NCI-H345 (cell line): Measurements from ENCODE around the gene MED13L.
A peak's percentile ranks its signal among the peaks of the same experiment; 100 is the strongest.

ENCODE experiments used
- DNase-seq: peaks from one replicate; lab custom pipeline; 2025; lab: John Stamatoyannopoulos, UW

The MED13L gene

GRCh38 chr12:116130431-116130830, 147.1 kb downstream of the MED13L start:
- DNase-seq, result no peak

- no peak for DNase-seq
Observed at GRCh38 chr12:116128779-116129178, 148.7 kb downstream of the MED13L start.

- DNase-seq, result no peak
Observed at GRCh38 chr12:116127859-116128258, 149.6 kb downstream of the MED13L start.

GRCh38 chr12:116126610-116127009, 150.9 kb downstream of the MED13L start:
- DNase-seq, result no peak

GRCh38 chr12:116125956-116126566, 151.4 kb downstream of the MED13L start:
- DNase-seq, result no peak

- DNase-seq, result no peak
Observed at GRCh38 chr12:116125084-116125483, 152.4 kb downstream of the MED13L start.

GRCh38 chr12:116123451-116124258, 153.8 kb downstream of the MED13L start:
- peak; percentile 88 for DNase-seq

- no peak for DNase-seq
Observed at GRCh38 chr12:116122628-116123027, 154.9 kb downstream of the MED13L start.

GRCh38 chr12:116121453-116121871, 156.0 kb downstream of the MED13L start:
- DNase-seq, result no peak

- DNase-seq, result no peak
Observed at GRCh38 chr12:116116650-116117424, 160.7 kb downstream of the MED13L start.

GRCh38 chr12:116113398-116114130, 163.9 kb downstream of the MED13L start:
- no peak for DNase-seq

- DNase-seq, result no peak
Observed at GRCh38 chr12:116106870-116107269, 170.6 kb downstream of the MED13L start.

- no peak for DNase-seq
Observed at GRCh38 chr12:116104167-116104767, 173.2 kb downstream of the MED13L start.

GRCh38 chr12:116101991-116102390, 175.5 kb downstream of the MED13L start:
- DNase-seq, result no peak

GRCh38 chr12:116099652-116100432, 177.7 kb downstream of the MED13L start:
- DNase-seq, result no peak

GRCh38 chr12:116096874-116097273, 180.6 kb downstream of the MED13L start:
- no peak for DNase-seq

GRCh38 chr12:116094475-116094874, 183.0 kb downstream of the MED13L start:
- no peak for DNase-seq

- no peak for DNase-seq
Observed at GRCh38 chr12:116093915-116094314, 183.6 kb downstream of the MED13L start.

GRCh38 chr12:116092776-116093175, 184.7 kb downstream of the MED13L start:
- DNase-seq, result no peak

GRCh38 chr12:116092162-116092561, 185.3 kb downstream of the MED13L start:
- DNase-seq, result no peak

GRCh38 chr12:116091579-116091978, 185.9 kb downstream of the MED13L start:
- DNase-seq, result no peak
